Activated CD4-positive, alpha-beta T cell treated with anti-CD3 and anti-CD28 coated beads, Interleukin-2, Interleukin-6, amounts not matched to agents 100 ng/mL and 50 ng/mL, durations not matched to agents 16 hours and 8 hours (primary cell): ENCODE data around the gene GOLPH3L.
A peak's percentile ranks its signal among the peaks of the same experiment; 100 is the strongest.
"Not testable (repeated sequence)": the region's sequence is repeated elsewhere in the genome, so short reads cannot be mapped to it uniquely, and the experiment has no call there.

ENCODE experiments used
- DNase-seq: peaks from one replicate; pipeline ENCODE4 v3.0.0-alpha.2; 2020

The GOLPH3L gene

GRCh38 chr1:150657064-150657463 lies 39.9 kb downstream of the GOLPH3L start:
- DNase-seq = not testable (repeated sequence)

- DNase-seq = not testable (repeated sequence)
Measured at GRCh38 chr1:150654635-150655034, 42.3 kb downstream of the GOLPH3L start.

GRCh38 chr1:150650193-150650592 lies 46.8 kb downstream of the GOLPH3L start:
- no peak for DNase-seq

DNA sequence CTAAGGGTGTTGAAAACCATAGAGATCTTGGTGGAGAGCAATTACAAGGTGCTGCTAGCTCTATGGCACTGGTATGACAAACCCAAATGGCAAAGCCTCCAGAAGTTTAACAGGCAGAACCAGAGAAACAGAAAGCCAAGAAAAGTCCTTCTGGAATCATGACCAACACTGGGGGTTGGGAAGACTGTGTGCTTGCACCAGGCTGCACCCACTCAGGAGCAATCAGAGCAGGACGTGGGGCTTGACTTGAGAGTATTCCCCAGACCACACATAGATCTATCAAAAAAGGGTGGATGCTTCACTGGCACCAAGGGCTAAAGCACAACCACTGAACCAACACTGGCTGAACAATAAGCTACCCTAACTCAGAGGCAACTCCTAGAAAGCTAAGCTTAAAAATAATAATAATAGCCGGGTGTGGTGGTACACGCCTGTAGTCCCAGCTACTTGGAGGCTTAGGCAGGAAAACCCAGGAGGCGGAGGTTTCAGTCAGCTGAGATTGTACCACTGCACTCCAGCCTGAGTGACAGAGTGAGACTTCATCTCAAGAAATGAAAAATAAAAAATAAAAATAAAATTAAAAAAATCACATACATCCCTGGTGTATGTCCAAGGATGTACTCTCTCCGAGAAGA lies 47.4 kb downstream of the GOLPH3L start:
- DNase-seq = no peak

DNA sequence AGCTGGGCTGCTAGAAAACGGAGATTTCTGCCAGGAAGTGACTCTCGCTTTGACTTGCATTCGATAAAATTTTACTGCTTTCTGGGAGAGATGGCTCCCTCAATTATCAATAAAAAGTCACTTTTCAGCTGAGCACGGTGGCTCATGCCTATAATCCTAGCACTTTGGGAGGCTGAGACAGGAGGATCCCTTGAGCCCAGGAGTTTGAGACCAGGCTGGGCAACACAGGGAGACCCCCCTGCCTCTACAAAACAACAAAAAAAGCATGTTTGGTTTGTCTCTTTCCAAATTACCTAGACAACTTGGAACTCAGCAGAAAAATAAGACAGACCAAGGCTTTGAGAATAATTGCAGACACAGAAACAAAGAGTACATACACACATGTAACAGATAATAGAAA lies 54.7 kb downstream of the GOLPH3L start:
- no peak for DNase-seq

DNA sequence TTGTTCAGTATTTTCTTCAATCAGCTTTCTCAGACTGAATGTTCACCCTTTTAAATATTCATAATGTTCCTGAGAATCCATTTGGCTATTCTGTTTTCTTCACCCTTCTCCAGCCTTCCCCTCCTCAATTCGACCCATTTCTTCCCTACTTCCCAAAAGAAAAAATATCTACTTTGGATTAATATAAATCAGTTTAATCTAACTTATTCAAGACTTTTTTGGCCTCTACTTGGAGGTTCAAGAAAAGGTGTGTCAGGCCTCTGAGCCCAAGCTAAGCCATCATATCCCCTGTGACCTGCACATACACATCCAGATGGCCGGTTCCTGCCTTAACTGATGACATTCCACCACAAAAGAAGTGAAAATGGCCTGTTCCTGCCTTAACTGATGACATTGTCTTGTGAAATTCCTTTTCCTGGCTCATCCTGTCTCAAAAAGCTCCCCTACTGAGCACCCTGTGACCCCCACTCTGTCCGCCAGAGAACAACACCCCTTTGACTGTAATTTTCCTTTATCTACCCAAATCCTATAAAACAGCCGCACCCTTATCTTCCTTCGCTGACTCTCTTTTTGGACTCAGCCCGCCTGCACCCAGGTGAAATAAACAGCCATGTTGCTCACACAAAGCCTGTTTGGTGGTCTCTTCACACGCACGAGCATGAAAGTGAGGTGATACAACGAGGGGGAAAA lies 55.7 kb downstream of the GOLPH3L start:
- DNase-seq = not testable (repeated sequence)

DNA sequence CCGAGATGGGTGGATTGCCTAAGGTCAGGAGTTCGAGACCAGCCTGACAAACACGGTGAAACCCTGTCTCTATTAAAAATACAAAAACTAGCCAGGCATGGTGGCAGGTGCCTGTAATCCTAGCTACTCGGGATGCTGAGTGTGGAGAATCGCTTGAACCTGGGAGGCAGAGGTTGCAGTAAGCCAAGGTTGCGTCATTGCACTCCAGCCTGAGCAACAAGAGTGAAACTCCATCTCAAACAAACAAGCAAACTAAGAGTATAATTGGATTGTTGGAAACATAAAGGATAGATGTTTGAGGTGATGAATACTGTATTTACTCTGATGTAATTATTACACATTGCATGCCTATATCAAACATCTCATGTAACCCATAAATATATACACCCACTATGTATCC lies 58.5 kb downstream of the GOLPH3L start:
- DNase-seq = not testable (repeated sequence)

DNA sequence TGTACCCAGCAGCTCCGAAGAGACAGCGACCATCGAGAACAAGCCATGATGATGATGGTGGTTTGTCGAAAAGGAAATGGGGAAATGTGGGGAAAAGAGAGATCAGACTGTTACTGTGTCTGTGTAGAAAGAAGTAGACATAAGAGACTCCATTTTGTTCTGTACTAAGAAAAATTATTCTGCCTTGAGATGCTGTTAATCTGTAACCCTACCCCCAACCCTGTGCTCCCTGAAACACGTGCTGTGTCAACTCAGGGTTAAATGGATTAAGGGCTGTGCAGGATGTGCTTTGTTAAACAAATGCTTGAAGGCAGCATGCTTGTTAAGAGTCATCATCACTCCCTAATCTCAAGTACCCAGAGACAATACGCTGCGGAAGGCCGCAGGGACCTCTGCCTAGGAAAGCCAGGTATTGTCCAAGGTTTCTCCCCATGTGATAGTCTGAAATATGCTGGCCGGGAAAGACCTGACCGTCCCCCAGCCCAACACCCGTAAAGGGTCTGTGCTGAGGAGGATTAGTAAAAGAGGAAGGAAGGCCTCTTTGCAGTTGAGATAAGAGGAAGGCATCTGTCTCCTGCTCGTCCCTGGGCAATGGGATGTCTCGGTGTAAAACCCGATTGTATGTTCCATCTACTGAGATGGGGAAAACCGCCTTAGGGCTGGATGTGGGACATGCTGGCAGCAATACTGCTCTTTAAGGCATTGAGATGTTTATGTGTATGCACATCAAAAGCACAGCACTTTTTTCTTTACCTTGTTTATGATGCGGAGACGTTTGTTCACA lies 61.9 kb downstream of the GOLPH3L start:
- DNase-seq = not testable (repeated sequence)

DNA sequence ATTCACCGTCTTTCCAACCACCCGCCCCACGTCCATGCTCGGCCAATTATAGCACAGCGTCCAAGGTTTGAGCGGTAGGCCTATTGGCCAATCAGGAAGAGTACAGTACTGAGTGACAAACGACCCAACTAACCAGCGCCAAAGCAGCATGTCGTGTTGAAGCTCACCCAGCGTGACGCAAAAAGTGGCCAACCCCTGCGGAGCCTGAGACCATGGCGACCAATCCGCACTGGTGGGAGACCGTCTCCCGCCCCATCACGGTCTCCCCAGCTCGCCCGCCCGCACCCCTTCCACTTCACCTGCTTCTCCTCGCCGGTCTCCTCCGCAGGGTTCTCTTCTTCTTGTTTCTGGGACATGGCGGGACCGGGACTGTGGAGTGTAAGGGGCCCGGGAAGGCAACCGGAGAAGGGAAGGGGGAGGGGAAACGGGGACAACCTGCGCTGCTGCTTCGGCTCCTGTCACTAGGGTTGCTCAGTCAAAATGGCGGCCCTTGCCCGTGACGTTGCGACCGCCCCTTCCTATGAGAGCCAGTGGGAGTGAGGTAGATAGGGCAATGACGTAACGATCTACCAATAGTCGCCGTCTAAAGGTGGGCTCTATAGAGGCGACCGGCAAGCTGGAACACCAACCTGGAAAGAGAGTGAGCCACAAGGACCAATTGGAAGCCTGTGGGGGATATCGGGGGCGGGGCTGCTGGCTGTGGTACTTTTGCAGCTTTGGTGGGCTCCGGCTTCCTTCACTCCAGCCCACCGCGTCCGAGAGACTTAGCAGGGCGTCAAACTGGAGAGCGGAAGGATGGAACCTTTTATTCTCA lies 67.6 kb downstream of the GOLPH3L start, which contains the start of gene ENSA:
TSS of gene ENSA (minus strand) at position 498 of the 814 bp plus-strand sequence. CDS start at position 356, 142 bp downstream.
- DNase-seq = peak; percentile 98

DNA sequence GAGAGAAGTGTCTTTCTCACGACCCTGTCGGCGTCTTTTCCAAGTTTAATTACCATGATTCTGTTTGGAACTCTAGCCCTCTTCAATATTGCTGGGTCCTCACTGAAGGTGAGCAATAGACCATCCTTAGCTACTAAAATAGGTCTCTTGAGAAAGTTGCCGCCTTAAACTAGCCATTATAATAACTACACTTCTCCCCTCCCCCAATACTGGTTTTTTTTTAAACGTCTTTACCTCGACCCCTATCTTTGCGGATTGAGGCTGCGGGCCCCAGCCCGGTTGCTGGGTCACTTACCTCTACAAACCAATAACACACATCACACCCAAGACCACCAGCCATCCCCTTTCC lies 68.2 kb downstream of the GOLPH3L start:
- no peak for DNase-seq

DNA sequence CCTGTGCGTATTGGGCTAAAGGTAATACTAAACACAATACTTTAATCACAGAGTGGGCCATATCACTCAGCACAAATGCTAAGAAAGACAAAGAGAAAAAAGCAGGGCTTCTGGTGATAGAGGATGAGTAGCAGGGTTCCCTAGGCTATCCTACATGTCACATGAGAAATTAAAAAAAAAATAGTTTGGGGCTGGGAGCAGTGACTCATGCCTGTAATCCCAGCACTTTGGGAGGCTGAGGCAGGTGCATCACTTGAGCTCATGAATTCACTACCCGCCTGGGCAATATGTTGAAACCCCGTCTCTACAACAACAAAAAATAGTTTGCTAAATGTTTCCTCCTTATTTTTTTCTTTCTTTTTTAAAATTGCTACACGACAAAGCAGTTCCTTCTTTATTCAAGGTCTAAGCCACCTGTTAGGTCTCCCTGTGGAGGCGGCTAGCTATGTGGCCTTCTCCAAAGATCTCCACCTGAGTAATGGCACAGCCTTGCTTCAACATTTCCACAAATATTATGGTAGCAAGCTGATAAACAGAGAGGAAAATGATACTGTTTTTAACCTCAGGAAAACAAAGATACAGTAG lies 69.0 kb downstream of the GOLPH3L start:
- DNase-seq = no peak

DNA sequence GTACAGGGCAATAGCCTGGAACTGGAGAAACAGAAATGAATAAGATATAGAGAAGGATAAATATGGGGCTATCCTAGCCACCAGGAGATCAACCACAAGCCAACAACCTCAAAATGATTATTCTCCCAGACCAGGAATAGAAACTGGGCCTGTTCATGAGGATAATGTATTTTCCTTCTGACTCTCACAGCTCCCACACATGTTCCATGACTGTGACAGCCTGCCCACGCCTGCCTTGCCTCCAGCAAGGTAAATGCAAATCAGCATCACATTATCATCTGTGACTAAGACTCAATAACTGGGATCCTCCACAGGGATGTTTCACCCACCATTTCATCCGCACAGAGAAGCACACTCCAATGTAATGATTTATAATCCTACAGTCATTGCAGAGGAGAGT lies 70.8 kb downstream of the GOLPH3L start:
- no peak for DNase-seq

GRCh38 chr1:150624546-150624945 lies 72.4 kb downstream of the GOLPH3L start:
- not testable (repeated sequence) for DNase-seq

GRCh38 chr1:150624134-150624533 lies 72.8 kb downstream of the GOLPH3L start:
- not testable (repeated sequence) for DNase-seq

GRCh38 chr1:150622303-150622975 lies 74.5 kb downstream of the GOLPH3L start:
- no peak for DNase-seq

- DNase-seq = peak; percentile 59
Measured at GRCh38 chr1:150621497-150622302, 75.3 kb downstream of the GOLPH3L start.

DNA sequence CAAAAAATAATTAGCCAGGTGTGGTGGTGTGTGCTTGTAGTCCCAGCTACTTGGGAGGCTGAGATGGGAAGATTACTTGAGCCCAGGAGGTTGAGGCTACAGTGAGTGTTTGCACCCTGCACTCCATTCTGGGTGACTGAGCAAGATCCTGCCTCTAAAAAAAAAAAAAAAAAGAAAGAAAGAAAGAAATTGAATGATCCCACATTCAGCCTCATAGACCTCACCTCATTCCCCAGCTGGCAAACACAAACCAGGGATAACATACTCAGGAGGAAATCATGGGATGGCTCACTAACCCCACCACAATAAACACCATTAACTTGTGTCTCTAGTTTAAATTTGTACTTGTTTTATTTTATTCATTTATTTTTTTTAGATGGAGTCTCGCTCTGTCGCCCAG lies 76.0 kb downstream of the GOLPH3L start:
- DNase-seq = no peak

DNA sequence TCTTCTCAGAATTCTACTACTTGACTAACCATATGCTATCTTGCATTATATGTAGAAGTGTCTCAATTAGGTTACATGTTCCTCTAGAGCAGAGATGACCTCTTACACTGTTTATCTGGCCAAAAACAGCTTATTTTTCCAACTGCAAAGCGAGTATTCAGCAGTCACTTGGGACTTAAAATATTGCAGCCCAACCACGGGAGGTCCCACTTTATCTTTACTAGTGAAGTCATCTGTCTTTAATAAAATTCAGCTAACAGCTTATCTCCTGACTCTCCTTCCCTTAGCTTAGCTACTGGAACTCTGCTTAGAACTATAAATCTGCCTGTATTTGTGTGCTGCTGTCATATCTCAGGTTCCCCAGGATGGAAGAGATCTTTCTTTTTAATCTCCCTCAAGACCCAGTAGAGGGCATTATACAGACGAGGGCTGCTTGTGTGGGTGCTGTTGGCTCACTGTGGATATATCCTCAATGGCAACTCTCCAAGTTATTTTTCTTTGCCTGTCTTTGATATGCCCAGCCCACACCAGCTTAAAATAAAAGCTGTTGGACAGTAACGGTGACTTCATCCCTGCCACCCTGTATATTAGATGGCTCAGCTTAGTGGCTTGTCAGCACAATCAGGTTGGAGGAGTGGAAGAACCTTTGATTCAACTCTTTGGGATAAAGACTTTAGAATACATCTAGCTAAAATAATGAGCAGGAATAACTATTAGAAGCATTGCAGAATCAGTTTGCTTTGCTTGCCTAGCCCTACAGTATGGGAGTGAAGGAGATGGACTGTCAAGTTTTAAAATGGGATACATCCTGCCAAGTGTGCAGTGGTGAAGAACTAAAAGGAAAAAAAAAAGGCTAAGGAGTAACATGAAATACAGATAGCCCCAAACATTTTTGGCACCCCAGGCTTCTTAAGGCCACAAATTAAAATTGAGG lies 77.1 kb downstream of the GOLPH3L start:
- no peak for DNase-seq

GRCh38 chr1:150615346-150616201 lies 81.4 kb downstream of the GOLPH3L start:
- peak; percentile 43 for DNase-seq
